K562 (cell line): ENCODE measurements around the gene KMT2A. TPM values are rescaled to one million over a fixed set of nuclear protein-coding genes. Genes with fewer than 3 reads are reported as not detected.

Experiments used
- BCL6 ChIP-seq: fragments of 250-450 bp; sonication (Bioruptor Pico); IDR thresholded peaks from 2 replicates; pipeline ENCODE4 v1.4.0; 2020
- C11orf30 ChIP-seq: fragments of 450-650 bp; IDR thresholded peaks from 2 replicates; pipeline ENCODE4 v1.6.1; 2016; ENCODE audit warnings: low read depth, mild to moderate bottlenecking
- ETV6 ChIP-seq, 3 experiments: fragments of 150-350 bp in 1 of 3; sonication (generic) in 1 of 3; formaldehyde crosslinking in 1 of 3; IDR thresholded peaks; 2 replicates each; pipeline versions ENCODE4 v1.6.1 to v1.8.0; 2014 to 2022; ENCODE audit warnings: borderline replicate concordance in 2 of 3, low read depth in 2 of 3, antibody characterized with exemption in 1 of 3, low read length in 1 of 3, mild to moderate bottlenecking in 1 of 3, missing genetic modification reagents in 1 of 3
- GATAD2A ChIP-seq: fragments of 450-650 bp; IDR thresholded peaks from 2 replicates; pipeline ENCODE4 v1.6.1; 2017
- KDM5B ChIP-seq: fragments of 200-600 bp; sonication (generic); IDR thresholded peaks from 2 replicates; pipeline ENCODE4 v1.6.1; 2012; ENCODE audit warnings: low read depth, mild to moderate bottlenecking, moderate library complexity, low read length, control low read depth, inconsistent platforms; ENCODE audit not compliant: insufficient replicate concordance
- KLF16 ChIP-seq: IDR thresholded peaks from 2 replicates; pipeline ENCODE4 v1.6.1; 2016; ENCODE audit warnings: antibody characterized with exemption
- MTF1 ChIP-seq: fragments of 250-450 bp; sonication (Bioruptor Pico); IDR thresholded peaks from 2 replicates; pipeline ENCODE4 v1.9.0; 2021; ENCODE audit warnings: moderate library complexity, mild to moderate bottlenecking, inconsistent platforms, borderline replicate concordance
- NRF1 ChIP-seq, 2 experiments: fragments of 450-650 bp; IDR thresholded peaks in 1 of 2; conservative IDR thresholded peaks in 1 of 2; 2 replicates each; pipeline ENCODE4 v1.6.1; 2014; ENCODE audit warnings: mild to moderate bottlenecking in 2 of 2
- ZBTB7A ChIP-seq: IDR thresholded peaks from 2 replicates; pipeline ENCODE4 v1.6.1; 2011; ENCODE audit warnings: low read depth, mild to moderate bottlenecking, low read length, moderate library complexity, borderline replicate concordance; ENCODE audit not compliant: control insufficient read depth
- ZNF184 ChIP-seq: sonication (generic); formaldehyde crosslinking; IDR thresholded peaks from 2 replicates; pipeline ENCODE4 v1.5.0; 2020; ENCODE audit warnings: missing genetic modification reagents
- ZNF57 ChIP-seq: fragments of 450-650 bp; formaldehyde crosslinking; IDR thresholded peaks from 2 replicates; pipeline ENCODE4 v1.4.0; 2020; ENCODE audit warnings: mild to moderate bottlenecking, moderate library complexity
- polyA plus RNA-seq, 8 experiments: library from polyadenylated mRNA; depleted of rRNA in 4 of 8; stranded (reverse) in 5 of 8; unstranded in 3 of 8; fragments of >200 nt; fragmentation: Nextera tagmentation in 2 of 8; fragmentation: Illumina TruSeq in 1 of 8; extraction: Ambion mirVana in 2 of 8; extraction: Trizol in 1 of 8; gene quantifications; 2 replicates each; pipeline versions ENCODE4 v1.2.1 to v1.2.3, GENCODE V29; 2011 to 2014; ENCODE audit warnings: inconsistent platforms in 1 of 8, missing spikeins in 1 of 8
- total RNA-seq, 7 experiments: library from RNA; depleted of rRNA in 6 of 7; stranded (reverse); fragments of >200 nt in 6 of 7; fragmentation: Illumina TruSeq in 2 of 7; extraction: Trizol in 2 of 7; gene quantifications; 2 replicates each; pipeline versions ENCODE4 v1.2.1 to v1.2.3, GENCODE V29; 2011 to 2021; ENCODE audit warnings: low replicate concordance in 1 of 7
- TF ChIP-seq, protein P1 (sequence below): fragments of 250-450 bp; sonication (Bioruptor Pico); IDR thresholded peaks from 2 replicates; pipeline ENCODE4 v1.4.0; 2020
- TF ChIP-seq, protein P2 (sequence below): fragments of 250-450 bp; sonication (Bioruptor Pico); IDR thresholded peaks from 2 replicates; pipeline ENCODE4 v1.4.0; 2020; ENCODE audit warnings: mild to moderate bottlenecking, moderate library complexity
- TF ChIP-seq, protein P3 (sequence below): fragments of 450-650 bp; IDR thresholded peaks from 2 replicates; pipeline ENCODE4 v1.6.1; 2016; ENCODE audit warnings: low read depth, mild to moderate bottlenecking, moderate library complexity
- TF ChIP-seq, protein P4 (sequence below): sonication (generic); formaldehyde crosslinking; IDR thresholded peaks from 2 replicates; pipeline ENCODE4 v1.9.0; 2022; ENCODE audit warnings: mild to moderate bottlenecking, missing genetic modification reagents
- TF ChIP-seq, protein P5 (sequence below): IDR thresholded peaks from 2 replicates; pipeline ENCODE4 v1.6.1; 2016; ENCODE audit warnings: missing genetic modification characterization, missing compliant biosample characterization

The KMT2A gene
- total and polyA plus RNA-seq, 9 of the 15 experiments (the other 6 are each of a cell fraction or from before 2014, with no cell fraction given) = 9.6 to 59.9 (median 32.6) TPM

DNA sequence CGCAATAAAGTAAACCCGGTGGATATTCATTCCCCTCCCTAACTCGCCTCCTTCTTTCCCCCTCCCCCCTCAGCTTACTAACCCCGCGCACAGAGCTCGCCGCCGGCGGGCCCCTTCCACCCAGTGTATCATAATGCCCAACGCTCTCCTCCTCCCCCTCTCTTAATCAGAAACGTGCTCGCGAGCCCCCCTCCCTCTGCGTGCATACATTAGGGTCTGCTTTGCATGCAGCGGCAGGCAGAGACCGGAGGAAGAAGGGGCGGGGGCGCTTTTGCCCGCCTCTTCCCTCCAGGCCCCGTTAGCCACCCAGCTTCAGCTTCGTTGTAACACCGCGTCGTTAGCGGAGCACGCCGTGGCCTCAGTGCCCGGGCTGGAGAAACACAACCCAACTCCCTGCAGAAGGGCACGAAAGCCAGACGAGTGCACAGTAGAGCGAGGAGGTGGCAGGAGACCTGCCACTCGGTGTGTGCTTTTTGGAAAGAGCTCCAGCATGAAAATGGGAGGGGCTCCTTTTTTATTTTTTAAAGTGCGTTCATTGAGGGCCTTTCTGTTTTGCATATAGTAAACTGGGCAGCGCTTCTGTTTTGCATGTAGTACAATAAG lies 901 bp upstream of the KMT2A start (continued):
- TF ChIP-seq, protein P1, sequence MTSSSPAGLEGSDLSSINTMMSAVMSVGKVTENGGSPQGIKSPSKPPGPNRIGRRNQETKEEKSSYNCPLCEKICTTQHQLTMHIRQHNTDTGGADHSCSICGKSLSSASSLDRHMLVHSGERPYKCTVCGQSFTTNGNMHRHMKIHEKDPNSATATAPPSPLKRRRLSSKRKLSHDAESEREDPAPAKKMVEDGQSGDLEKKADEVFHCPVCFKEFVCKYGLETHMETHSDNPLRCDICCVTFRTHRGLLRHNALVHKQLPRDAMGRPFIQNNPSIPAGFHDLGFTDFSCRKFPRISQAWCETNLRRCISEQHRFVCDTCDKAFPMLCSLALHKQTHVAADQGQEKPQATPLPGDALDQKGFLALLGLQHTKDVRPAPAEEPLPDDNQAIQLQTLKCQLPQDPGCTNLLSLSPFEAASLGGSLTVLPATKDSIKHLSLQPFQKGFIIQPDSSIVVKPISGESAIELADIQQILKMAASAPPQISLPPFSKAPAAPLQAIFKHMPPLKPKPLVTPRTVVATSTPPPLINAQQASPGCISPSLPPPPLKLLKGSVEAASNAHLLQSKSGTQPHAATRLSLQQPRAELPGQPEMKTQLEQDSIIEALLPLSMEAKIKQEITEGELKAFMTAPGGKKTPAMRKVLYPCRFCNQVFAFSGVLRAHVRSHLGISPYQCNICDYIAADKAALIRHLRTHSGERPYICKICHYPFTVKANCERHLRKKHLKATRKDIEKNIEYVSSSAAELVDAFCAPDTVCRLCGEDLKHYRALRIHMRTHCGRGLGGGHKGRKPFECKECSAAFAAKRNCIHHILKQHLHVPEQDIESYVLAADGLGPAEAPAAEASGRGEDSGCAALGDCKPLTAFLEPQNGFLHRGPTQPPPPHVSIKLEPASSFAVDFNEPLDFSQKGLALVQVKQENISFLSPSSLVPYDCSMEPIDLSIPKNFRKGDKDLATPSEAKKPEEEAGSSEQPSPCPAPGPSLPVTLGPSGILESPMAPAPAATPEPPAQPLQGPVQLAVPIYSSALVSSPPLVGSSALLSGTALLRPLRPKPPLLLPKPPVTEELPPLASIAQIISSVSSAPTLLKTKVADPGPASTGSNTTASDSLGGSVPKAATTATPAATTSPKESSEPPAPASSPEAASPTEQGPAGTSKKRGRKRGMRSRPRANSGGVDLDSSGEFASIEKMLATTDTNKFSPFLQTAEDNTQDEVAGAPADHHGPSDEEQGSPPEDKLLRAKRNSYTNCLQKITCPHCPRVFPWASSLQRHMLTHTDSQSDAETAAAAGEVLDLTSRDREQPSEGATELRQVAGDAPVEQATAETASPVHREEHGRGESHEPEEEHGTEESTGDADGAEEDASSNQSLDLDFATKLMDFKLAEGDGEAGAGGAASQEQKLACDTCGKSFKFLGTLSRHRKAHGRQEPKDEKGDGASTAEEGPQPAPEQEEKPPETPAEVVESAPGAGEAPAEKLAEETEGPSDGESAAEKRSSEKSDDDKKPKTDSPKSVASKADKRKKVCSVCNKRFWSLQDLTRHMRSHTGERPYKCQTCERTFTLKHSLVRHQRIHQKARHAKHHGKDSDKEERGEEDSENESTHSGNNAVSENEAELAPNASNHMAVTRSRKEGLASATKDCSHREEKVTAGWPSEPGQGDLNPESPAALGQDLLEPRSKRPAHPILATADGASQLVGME (CRISPR knock-in tag) = no peak
- TF ChIP-seq, protein P2, sequence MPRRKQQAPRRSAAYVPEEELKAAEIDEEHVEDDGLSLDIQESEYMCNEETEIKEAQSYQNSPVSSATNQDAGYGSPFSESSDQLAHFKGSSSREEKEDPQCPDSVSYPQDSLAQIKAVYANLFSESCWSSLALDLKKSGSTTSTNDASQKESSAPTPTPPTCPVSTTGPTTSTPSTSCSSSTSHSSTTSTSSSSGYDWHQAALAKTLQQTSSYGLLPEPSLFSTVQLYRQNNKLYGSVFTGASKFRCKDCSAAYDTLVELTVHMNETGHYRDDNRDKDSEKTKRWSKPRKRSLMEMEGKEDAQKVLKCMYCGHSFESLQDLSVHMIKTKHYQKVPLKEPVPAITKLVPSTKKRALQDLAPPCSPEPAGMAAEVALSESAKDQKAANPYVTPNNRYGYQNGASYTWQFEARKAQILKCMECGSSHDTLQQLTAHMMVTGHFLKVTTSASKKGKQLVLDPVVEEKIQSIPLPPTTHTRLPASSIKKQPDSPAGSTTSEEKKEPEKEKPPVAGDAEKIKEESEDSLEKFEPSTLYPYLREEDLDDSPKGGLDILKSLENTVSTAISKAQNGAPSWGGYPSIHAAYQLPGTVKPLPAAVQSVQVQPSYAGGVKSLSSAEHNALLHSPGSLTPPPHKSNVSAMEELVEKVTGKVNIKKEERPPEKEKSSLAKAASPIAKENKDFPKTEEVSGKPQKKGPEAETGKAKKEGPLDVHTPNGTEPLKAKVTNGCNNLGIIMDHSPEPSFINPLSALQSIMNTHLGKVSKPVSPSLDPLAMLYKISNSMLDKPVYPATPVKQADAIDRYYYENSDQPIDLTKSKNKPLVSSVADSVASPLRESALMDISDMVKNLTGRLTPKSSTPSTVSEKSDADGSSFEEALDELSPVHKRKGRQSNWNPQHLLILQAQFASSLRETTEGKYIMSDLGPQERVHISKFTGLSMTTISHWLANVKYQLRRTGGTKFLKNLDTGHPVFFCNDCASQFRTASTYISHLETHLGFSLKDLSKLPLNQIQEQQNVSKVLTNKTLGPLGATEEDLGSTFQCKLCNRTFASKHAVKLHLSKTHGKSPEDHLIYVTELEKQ (CRISPR knock-in tag) = no peak
- no peak for TF ChIP-seq MTF1
- TF ChIP-seq, protein P3, sequence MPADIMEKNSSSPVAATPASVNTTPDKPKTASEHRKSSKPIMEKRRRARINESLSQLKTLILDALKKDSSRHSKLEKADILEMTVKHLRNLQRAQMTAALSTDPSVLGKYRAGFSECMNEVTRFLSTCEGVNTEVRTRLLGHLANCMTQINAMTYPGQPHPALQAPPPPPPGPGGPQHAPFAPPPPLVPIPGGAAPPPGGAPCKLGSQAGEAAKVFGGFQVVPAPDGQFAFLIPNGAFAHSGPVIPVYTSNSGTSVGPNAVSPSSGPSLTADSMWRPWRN = no peak
- TF ChIP-seq BCL6 = no peak
- TF ChIP-seq ZNF184 (CRISPR knock-in tag) = no peak
- no peak for TF ChIP-seq KLF16
- TF ChIP-seq, protein P4, sequence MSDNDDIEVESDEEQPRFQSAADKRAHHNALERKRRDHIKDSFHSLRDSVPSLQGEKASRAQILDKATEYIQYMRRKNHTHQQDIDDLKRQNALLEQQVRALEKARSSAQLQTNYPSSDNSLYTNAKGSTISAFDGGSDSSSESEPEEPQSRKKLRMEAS (CRISPR knock-in tag) = no peak
- TF ChIP-seq, protein P5, sequence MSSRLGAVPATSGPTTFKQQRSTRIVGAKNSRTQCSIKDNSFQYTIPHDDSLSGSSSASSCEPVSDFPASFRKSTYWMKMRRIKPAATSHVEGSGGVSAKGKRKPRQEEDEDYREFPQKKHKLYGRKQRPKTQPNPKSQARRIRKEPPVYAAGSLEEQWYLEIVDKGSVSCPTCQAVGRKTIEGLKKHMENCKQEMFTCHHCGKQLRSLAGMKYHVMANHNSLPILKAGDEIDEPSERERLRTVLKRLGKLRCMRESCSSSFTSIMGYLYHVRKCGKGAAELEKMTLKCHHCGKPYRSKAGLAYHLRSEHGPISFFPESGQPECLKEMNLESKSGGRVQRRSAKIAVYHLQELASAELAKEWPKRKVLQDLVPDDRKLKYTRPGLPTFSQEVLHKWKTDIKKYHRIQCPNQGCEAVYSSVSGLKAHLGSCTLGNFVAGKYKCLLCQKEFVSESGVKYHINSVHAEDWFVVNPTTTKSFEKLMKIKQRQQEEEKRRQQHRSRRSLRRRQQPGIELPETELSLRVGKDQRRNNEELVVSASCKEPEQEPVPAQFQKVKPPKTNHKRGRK (tag) = no peak
- TF ChIP-seq ZNF57 (CRISPR knock-in tag) = no peak
- TF ChIP-seq C11orf30 = no peak
- TF ChIP-seq KDM5B = peak; percentile 25
- no peak for TF ChIP-seq ETV6 (IDR thresholded peaks at IDR 0.05; ENCODE audit: borderline replicate concordance in 1 of 2, low read depth in 2 of 2, low read length in 1 of 2)
- no peak for TF ChIP-seq ETV6 (CRISPR knock-in tag; IDR thresholded peaks at IDR 0.05; ENCODE audit: borderline replicate concordance)
- TF ChIP-seq GATAD2A = no peak
- no peak for TF ChIP-seq NRF1 (conservative IDR thresholded peaks at IDR 0.05 in 1 of 2, IDR thresholded peaks at IDR 0.05 in 1 of 2)
- TF ChIP-seq ZBTB7A = peak; percentile 64; the same call in 1 of the 2 replicates
